ENCODE measurements around the gene TMUB1.

Gene TMUB1

DNA sequence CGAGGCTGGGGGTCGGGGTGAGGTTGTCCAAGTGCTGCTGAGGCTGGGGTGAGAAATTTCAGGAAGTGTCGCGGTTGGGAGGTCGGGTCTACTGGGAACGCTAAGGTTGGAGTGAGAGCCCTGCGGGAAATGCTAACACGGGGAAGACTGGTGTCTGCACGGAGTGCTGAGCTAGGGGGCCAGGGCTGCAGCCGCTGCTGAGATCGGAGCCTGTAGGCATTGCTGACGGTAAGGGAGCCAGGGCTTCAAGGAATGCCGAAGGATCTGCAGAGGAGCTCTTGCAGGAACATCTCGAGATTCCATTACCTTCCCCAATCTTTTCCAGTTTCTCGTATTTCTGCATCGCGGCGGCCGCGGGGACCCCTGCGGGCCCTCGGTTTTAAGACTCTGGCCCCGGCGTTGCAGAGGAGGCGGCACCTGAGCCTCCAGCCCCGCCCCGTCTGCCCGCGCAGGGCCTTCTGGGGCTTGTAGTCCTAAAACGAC, 25.7 kb downstream of the TMUB1 start, which contains the start of gene CDK5:
Gene CDK5 (minus strand): TSS at position 392 of the 483 bp plus-strand sequence. CDS start 49 bp downstream, at position 343.
- Histone ChIP-seq H3K79me2 (ENCODE audit: low read length) (peaks cover 26% of the 10 kb centered on the region), H3K27me3 (ENCODE audit: low read depth, low read length) (no peaks in the 10 kb centered on the region), H3K4me1 (ENCODE audit: low read length) (peaks cover 16% of the 10 kb centered on the region), H3K27ac (ENCODE audit: low read length) (peak within 1 kb of the TSS; percentile 72), H3K4me2 (ENCODE audit: low read length) (peak within 1 kb of the TSS; percentile 99), H3K9ac (ENCODE audit: low read length) (peak within 1 kb of the TSS; percentile 87), H3K36me3 (replicated peaks; ENCODE audit: low read depth, low read length) (no peaks in the 10 kb centered on the region), H3K9me3 (ENCODE audit: insufficient read depth, low read length) (no peaks in the 10 kb centered on the region), H4K20me1 (ENCODE audit: insufficient read depth, low read length) (peaks cover 12% of the 10 kb centered on the region), H3K4me3 (ENCODE audit: low read length) (peak within 1 kb of the TSS; percentile 90), H2AFZ (ENCODE audit: low read depth, low read length) (peak within 1 kb of the TSS; percentile 52; the same call in 1 of the 2 replicates)
- TF ChIP-seq, protein P1, sequence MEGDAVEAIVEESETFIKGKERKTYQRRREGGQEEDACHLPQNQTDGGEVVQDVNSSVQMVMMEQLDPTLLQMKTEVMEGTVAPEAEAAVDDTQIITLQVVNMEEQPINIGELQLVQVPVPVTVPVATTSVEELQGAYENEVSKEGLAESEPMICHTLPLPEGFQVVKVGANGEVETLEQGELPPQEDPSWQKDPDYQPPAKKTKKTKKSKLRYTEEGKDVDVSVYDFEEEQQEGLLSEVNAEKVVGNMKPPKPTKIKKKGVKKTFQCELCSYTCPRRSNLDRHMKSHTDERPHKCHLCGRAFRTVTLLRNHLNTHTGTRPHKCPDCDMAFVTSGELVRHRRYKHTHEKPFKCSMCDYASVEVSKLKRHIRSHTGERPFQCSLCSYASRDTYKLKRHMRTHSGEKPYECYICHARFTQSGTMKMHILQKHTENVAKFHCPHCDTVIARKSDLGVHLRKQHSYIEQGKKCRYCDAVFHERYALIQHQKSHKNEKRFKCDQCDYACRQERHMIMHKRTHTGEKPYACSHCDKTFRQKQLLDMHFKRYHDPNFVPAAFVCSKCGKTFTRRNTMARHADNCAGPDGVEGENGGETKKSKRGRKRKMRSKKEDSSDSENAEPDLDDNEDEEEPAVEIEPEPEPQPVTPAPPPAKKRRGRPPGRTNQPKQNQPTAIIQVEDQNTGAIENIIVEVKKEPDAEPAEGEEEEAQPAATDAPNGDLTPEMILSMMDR (IDR thresholded peaks at IDR 0.05; ENCODE audit: low read depth, low read length): no peak
- no peak for TF ChIP-seq EZH2phosphoT487 (IDR thresholded peaks at IDR 0.05; ENCODE audit: low read depth)

DNA sequence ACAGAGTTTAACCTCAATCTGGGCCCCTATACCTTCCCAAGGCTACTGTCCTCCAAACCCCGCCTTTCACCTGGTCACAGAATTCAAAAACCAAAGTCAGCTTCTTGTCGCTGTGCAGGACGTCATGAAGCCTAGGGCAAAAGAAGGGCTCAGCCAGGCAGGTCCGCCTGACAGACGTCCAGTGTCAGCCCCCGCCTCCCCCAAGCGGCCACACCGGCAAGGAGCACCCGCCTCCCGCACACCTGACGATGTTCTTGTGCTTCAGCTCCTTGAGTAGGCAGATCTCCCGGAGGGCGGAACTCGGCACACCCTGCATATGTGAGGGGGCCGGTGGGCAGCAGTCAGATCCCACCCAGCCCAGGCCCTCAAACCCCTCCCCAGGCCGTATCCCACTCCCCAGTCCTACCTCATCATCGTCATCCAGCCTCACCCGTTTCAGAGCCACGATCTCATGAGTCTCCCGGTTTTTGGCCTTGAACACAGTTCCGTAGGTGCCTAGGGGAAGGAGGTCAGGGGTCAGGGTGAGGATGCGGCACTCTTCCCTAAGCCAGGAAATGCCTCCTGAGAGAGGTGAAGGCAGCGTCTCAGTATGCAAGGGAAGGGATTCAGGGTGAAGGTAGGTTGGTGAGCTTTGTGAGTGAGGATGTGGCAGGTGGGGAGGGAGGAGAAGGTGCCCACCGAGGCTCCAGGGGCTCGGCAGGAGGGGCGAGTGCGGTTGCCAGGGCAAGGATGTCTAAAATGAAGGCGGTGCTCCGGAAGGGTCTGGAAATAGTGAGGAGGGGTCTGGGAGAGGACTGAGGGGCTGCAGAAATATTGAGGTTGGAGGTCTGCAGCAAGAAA, 26.4 kb downstream of the TMUB1 start:
- TF ChIP-seq EZH2phosphoT487 (IDR thresholded peaks at IDR 0.05; ENCODE audit: low read depth): no peak
- TF ChIP-seq, protein P1 (IDR thresholded peaks at IDR 0.05; ENCODE audit: low read depth, low read length): no peak
- Histone ChIP-seq H3K9me3 (ENCODE audit: insufficient read depth, low read length) (no peaks in the 10 kb centered on the region), H3K36me3 (replicated peaks; ENCODE audit: low read depth, low read length) (no peaks in the 10 kb centered on the region), H3K4me3 (ENCODE audit: low read length) (peak overlapping the region; percentile 90), H2AFZ (ENCODE audit: low read depth, low read length) (0 out of 2 replicates have a peak overlapping the region, but pooled peaks have one; percentile 52), H4K20me1 (ENCODE audit: insufficient read depth, low read length) (peaks cover 12% of the 10 kb centered on the region), H3K79me2 (ENCODE audit: low read length) (peaks cover 23% of the 10 kb centered on the region), H3K27me3 (ENCODE audit: low read depth, low read length) (no peaks in the 10 kb centered on the region), H3K9ac (ENCODE audit: low read length) (peak overlapping the region; percentile 71), H3K4me2 (ENCODE audit: low read length) (peak overlapping the region; percentile 90), H3K27ac (ENCODE audit: low read length) (no peak overlapping the region), H3K4me1 (ENCODE audit: low read length) (peaks cover 16% of the 10 kb centered on the region)

DNA sequence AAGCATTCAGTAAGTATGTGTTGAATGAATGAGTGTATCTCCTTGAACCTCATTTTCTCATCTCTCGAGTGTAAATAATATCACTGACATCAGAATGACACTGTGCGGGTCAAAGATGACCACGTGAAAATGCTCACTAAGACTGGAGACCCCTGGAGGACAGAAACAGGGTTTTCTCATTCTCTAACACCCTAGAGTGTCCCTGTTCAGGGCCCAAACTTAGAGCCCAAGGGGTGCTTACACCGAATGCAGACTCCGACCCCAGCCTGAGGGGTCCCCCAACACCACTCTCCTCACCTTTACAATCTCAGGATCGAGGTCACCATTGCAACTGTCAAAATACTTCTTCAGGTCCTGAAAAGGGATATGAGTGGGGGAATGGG, 27.0 kb downstream of the TMUB1 start:
- Histone ChIP-seq H3K27me3 (ENCODE audit: low read depth, low read length) (no peaks in the 10 kb centered on the region), H3K9me3 (ENCODE audit: insufficient read depth, low read length) (no peaks in the 10 kb centered on the region), H3K79me2 (ENCODE audit: low read length) (peaks cover 17% of the 10 kb centered on the region), H2AFZ (ENCODE audit: low read depth, low read length) (no peak overlapping the region), H3K4me2 (ENCODE audit: low read length) (no peak overlapping the region), H3K4me1 (ENCODE audit: low read length) (peaks cover 14% of the 10 kb centered on the region), H3K36me3 (replicated peaks; ENCODE audit: low read depth, low read length) (no peaks in the 10 kb centered on the region), H3K9ac (ENCODE audit: low read length) (no peak overlapping the region), H3K4me3 (ENCODE audit: low read length) (no peak overlapping the region), H3K27ac (ENCODE audit: low read length) (no peak overlapping the region), H4K20me1 (ENCODE audit: insufficient read depth, low read length) (peaks cover 8% of the 10 kb centered on the region)
- TF ChIP-seq EZH2phosphoT487 (IDR thresholded peaks at IDR 0.05; ENCODE audit: low read depth): no peak
- TF ChIP-seq, protein P1 (IDR thresholded peaks at IDR 0.05; ENCODE audit: low read depth, low read length): no peak

DNA sequence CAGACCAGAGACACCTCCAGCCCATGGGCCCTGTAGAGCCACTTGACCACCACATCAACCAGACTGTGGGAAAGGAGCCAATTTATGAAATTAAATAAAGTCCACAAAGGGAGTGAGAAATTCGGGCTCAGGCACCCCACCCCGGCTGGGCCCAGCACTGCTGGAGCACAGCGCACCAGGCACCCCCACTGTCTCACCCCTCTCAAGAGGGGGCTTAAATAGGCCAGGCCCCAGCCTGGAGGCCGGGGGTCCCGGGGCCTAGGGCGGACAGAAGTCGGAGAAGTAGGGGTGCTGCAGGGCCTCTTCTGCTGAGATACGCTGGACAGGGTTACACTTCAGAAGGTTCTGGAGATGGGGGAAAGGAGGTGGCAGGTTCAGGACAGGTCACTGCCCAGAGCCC, 29.5 kb downstream of the TMUB1 start:
- Histone ChIP-seq H3K27ac (ENCODE audit: low read length) (no peak overlapping the region), H3K79me2 (ENCODE audit: low read length) (no peaks in the 10 kb centered on the region), H3K4me2 (ENCODE audit: low read length) (no peak overlapping the region), H4K20me1 (ENCODE audit: insufficient read depth, low read length) (no peaks in the 10 kb centered on the region), H3K9ac (ENCODE audit: low read length) (no peak overlapping the region), H3K4me3 (ENCODE audit: low read length) (no peak overlapping the region), H3K4me1 (ENCODE audit: low read length) (peaks cover 6% of the 10 kb centered on the region; the same call in 1 of the 2 replicates), H2AFZ (ENCODE audit: low read depth, low read length) (no peak overlapping the region), H3K27me3 (ENCODE audit: low read depth, low read length) (no peaks in the 10 kb centered on the region), H3K36me3 (replicated peaks; ENCODE audit: low read depth, low read length) (no peaks in the 10 kb centered on the region), H3K9me3 (ENCODE audit: insufficient read depth, low read length) (no peaks in the 10 kb centered on the region)
- TF ChIP-seq, protein P1 (IDR thresholded peaks at IDR 0.05; ENCODE audit: low read depth, low read length): no peak
- TF ChIP-seq EZH2phosphoT487 (IDR thresholded peaks at IDR 0.05; ENCODE audit: low read depth): no peak

Measured in OCI-LY3 (cell line).